Epithelial cell of proximal tubule (primary cell): ENCODE measurements around the gene ZFX. TPM values are rescaled to one million over a fixed set of nuclear protein-coding genes. Genes with fewer than 3 reads are reported as not detected.

Experiments used
- DNase-seq: peaks from one replicate; pipeline ENCODE4 v3.0.0-alpha.2; 2011; ENCODE audit warnings: low read depth
- H3K4me3 ChIP-seq: 2 replicates; pipeline ENCODE4 v1.5.1; 2011; ENCODE audit warnings: low read depth, mild to moderate bottlenecking, low read length
- total RNA-seq: library from RNA; depleted of rRNA; stranded (reverse); fragments of >200 nt; gene quantifications from 2 replicates; pipeline ENCODE4 v1.2.3, GENCODE V29; 2015
- TF ChIP-seq, protein P1 (sequence below): conservative IDR thresholded peaks from 2 replicates; pipeline ENCODE4 v1.5.1; 2012; ENCODE audit warnings: low read depth, mild to moderate bottlenecking, low read length

Gene ZFX
- total RNA-seq, 1 donor from 2014 or later = 10.8 TPM

DNA sequence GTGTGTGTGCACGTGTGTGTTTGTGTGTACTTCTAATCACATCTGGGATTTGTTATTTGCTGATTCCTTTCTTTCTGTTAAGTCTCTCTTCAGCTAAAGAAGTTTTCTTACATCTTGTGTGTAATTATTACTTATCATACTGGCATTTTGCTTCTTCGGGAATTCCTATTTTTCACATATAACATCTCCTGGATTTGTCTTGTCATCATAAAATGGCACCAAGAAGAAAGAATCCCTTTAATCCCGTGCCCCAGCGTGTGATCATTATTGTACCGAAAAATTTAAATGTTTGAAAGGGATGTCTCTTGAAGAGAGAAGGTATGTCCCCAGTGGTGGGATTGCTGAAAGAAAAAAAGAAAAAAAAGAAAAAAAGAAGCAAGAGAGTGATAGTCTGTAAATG is 72.3 kb downstream of the ZFX start:
- no peak for DNase-seq
- H3K4me3 ChIP-seq = no peak overlapping the region
- TF ChIP-seq, protein P1, sequence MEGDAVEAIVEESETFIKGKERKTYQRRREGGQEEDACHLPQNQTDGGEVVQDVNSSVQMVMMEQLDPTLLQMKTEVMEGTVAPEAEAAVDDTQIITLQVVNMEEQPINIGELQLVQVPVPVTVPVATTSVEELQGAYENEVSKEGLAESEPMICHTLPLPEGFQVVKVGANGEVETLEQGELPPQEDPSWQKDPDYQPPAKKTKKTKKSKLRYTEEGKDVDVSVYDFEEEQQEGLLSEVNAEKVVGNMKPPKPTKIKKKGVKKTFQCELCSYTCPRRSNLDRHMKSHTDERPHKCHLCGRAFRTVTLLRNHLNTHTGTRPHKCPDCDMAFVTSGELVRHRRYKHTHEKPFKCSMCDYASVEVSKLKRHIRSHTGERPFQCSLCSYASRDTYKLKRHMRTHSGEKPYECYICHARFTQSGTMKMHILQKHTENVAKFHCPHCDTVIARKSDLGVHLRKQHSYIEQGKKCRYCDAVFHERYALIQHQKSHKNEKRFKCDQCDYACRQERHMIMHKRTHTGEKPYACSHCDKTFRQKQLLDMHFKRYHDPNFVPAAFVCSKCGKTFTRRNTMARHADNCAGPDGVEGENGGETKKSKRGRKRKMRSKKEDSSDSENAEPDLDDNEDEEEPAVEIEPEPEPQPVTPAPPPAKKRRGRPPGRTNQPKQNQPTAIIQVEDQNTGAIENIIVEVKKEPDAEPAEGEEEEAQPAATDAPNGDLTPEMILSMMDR = no peak

DNA sequence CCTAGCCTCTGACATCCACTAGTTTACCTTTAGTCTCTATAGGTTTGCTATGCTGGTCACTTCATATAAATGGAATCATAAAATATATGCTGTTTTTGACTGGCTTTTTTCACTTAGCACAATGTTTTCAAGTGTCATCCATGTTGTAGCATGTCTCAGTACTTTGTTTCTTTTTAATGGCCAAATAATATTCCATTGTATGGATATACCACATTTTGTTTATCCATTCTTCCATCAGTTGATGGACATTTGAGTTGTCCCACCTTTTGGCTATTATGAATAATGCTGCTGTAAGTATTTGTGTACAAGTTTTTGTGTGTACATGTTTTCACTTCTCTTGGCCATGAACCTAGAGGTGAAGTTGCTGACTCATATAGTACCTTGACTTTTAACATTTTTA is 75.7 kb downstream of the ZFX start:
- no peak for DNase-seq
- no peak overlapping the region for H3K4me3 ChIP-seq
- TF ChIP-seq, protein P1 = no peak

DNA sequence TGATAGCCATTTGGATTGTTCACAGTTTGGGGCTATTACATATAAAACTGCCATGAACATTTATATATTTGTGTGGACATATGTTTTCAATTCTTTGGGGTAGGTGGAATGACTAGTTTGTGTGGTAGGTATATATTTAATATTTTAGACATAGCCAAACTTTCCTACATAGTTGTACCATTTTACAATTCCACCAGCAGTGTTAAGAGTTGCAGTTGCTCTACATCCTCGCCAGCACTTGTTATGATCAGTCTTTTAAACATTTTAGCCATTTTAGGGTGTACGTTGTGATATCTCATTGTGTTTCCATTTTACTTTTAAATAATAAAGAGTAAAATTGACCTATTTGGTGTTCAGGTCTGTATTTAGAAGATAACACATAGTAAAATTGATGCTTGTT is 76.6 kb downstream of the ZFX start:
- TF ChIP-seq, protein P1 = no peak
- no peak for DNase-seq
- H3K4me3 ChIP-seq = no peak overlapping the region

DNA sequence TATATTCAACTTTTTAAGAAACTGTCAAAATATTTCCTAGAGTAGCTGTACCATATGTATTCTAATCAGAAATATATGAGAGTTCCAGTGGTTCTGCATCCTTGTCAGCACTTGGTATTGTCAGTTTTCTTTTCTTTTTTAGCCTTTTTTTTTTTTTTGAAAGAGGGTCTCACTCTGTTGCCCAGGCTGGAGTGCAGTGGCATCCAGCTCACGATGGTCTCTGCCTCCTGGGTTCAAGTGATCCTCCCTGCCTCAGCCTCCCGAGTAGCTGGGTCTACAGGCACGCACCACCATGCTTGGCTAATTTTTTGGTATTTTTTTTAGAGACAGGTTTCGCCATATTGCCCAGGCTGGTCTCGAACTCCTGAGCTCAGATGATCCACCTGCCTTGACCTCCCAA is 79.1 kb downstream of the ZFX start:
- TF ChIP-seq, protein P1 = no peak
- DNase-seq = no peak
- no peak overlapping the region for H3K4me3 ChIP-seq

DNA sequence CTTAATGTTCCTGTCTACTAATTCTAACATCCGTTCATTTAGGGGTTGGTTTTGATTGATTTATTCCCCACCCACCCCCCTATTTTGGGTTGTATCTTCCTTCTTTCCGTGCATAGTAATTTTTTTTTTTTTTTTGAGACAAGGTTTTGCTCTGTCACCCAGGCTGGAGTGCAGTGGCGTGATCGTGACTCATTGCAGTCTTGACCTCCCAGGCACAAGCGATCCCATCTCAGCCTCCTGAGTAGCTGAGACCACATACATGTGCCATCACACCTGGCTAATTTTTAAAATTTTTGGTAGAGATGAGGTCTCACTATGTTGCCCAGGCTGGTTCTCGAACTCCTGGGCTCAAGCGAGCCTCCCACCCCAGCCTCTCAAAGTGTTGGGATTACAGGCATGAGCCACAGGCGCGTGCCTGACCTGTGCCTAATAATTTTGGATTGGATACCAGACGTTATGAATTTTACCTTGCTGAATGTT is 79.9 kb downstream of the ZFX start:
- no peak overlapping the region for H3K4me3 ChIP-seq
- no peak for DNase-seq
- TF ChIP-seq, protein P1 = no peak

DNA sequence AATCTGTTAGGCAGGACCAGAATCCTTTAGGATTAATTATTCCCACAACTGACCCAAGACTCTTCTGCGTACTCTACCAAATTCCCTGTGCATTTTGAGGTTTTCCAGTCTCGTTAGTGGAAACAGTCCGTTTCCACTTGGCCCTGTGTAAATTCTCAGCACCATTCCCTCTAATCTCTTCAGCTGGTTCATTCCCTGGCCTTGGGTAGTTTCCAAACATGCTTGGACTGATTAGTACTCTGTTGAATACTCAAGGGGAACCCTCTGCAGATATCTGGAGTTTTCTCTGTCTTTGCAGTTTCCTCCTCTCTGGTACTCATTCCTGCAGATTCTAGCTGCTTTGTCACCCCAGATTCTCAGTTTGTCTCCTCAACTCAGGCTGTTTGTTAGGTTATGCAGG is 80.4 kb downstream of the ZFX start:
- TF ChIP-seq, protein P1 = no peak
- no peak for DNase-seq
- H3K4me3 ChIP-seq = no peak overlapping the region

DNA sequence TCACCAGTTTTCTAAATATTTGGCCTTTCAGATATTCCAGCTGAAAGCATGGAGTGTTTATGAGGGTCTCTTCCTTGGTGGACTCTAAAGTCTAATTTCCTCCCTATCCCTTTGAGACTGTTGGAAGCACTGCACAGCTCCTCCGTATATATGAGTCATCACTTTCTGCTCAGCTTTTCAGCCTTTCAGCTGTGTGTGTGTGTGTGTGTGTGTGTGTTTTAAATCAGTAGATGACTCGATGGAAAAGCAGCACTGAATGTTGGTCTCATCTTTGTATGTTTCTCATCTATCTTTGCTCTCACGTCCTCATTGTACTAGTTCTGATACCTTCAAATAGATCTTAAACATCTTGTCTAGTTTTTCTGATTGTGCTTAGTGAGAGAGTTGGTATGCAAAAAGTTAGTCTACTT is 81.6 kb downstream of the ZFX start:
- DNase-seq = peak; percentile 41
- TF ChIP-seq, protein P1 = no peak
- H3K4me3 ChIP-seq = no peak overlapping the region
